ENCODE results near the gene SRD5A1. TPM values are rescaled to one million over a fixed set of nuclear protein-coding genes. Genes with fewer than 3 reads are reported as not detected.
"Not testable (repeated sequence)": the region's sequence is repeated elsewhere in the genome, so short reads cannot be mapped to it uniquely, and the experiment has no call there.

The SRD5A1 gene
- total RNA-seq, 4 donors from 2014 or later = 3.0 to 7.5 (median 5.0) TPM

GRCh38 chr5:6659941-6660684 is 26.9 kb downstream of the SRD5A1 start:
- H3K4me1 ChIP-seq = no peaks in the 10 kb centered on the region
- WGBS, 2 donors = 85 to 91% methylated on average over 12 to 13 of the region's 13 CpGs
- H3K27ac ChIP-seq = no peak overlapping the region
- H3K9me3 ChIP-seq = no peaks in the 10 kb centered on the region
- H3K36me3 ChIP-seq = peaks cover 3 to 10% of the 10 kb centered on the region in 2 donors
- intact Hi-C loops (cut with DNase I) = no loop called here
- no peak overlapping the region for H3K4me3 ChIP-seq (replicated peaks in 1 of 3)
- DNase-seq = no peak
- no peaks in the 10 kb centered on the region for H3K27me3 ChIP-seq
- no peak for TF ChIP-seq CTCF (IDR thresholded peaks at IDR 0.05)
- no peak for TF ChIP-seq POLR2A (IDR thresholded peaks at IDR 0.05)

- DNase-seq = no peak
- WGBS, 2 donors = 93 to 98% methylated on average over 3 of the region's 3 CpGs
- Histone ChIP-seq H3K4me3 (replicated peaks in 1 of 3) (no peak overlapping the region), H3K27ac (no peak overlapping the region), H3K36me3 (peaks cover 3 to 10% of the 10 kb centered on the region in 2 donors), H3K27me3 (no peaks in the 10 kb centered on the region), H3K4me1 (no peaks in the 10 kb centered on the region), H3K9me3 (no peaks in the 10 kb centered on the region)
- no peak for TF ChIP-seq CTCF (IDR thresholded peaks at IDR 0.05)
- TF ChIP-seq POLR2A (IDR thresholded peaks at IDR 0.05) = no peak
- intact Hi-C loops (cut with DNase I) = no loop called here
Measured at GRCh38 chr5:6660688-6661087, 27.4 kb downstream of the SRD5A1 start.

GRCh38 chr5:6666762-6667161 is 33.5 kb downstream of the SRD5A1 start:
- H3K9me3 ChIP-seq = no peaks in the 10 kb centered on the region
- intact Hi-C loops (cut with DNase I) = no loop called here
- H3K27me3 ChIP-seq = no peaks in the 10 kb centered on the region
- 90 to 91% methylated on average over 12 to 15 of the region's 15 CpGs for WGBS, 2 donors
- H3K27ac ChIP-seq = no peak overlapping the region
- DNase-seq = no peak
- TF ChIP-seq POLR2A (IDR thresholded peaks at IDR 0.05) (no peak), CTCF (IDR thresholded peaks at IDR 0.05) (no peak)
- no peaks in the 10 kb centered on the region for H3K36me3 ChIP-seq
- H3K4me3 ChIP-seq (replicated peaks in 1 of 3) = no peak overlapping the region
- no peaks in the 10 kb centered on the region for H3K4me1 ChIP-seq

GRCh38 chr5:6667648-6668047 is 34.4 kb downstream of the SRD5A1 start:
- no peak for DNase-seq
- 93 to 94% methylated on average over 5 of the region's 5 CpGs for WGBS, 2 donors
- Histone ChIP-seq H3K4me1 (no peaks in the 10 kb centered on the region), H3K27ac (no peak overlapping the region), H3K9me3 (no peaks in the 10 kb centered on the region), H3K4me3 (replicated peaks in 1 of 3) (no peak overlapping the region), H3K27me3 (no peaks in the 10 kb centered on the region), H3K36me3 (no peaks in the 10 kb centered on the region)
- intact Hi-C loops (cut with DNase I) = no loop called here
- TF ChIP-seq POLR2A (IDR thresholded peaks at IDR 0.05) (no peak), CTCF (IDR thresholded peaks at IDR 0.05) (no peak)

- H3K4me1 ChIP-seq; intact Hi-C loops (cut with DNase I); H3K27me3 ChIP-seq; H3K27ac ChIP-seq; H3K4me3 ChIP-seq (replicated peaks in 1 of 3); H3K36me3 ChIP-seq; H3K9me3 ChIP-seq; DNase-seq: not testable (repeated sequence)
- 73 to 79% methylated on average over 9 of the region's 9 CpGs for WGBS, 2 donors
Measured at GRCh38 chr5:6668717-6669116, 35.5 kb downstream of the SRD5A1 start.
